T-cell (primary cell): Measurements from ENCODE around the gene MYG1. TPM values are rescaled to one million over a fixed set of nuclear protein-coding genes. Genes with fewer than 3 reads are reported as not detected.

Source experiments
- ATAC-seq, 4 experiments: fragments of 200-7000 bp in 3 of 4; fragments of 150-1000 bp in 1 of 4; cut with Tn5 transposase; replicated peaks in 1 of 4; 1 replicate in 3 of 4; 2 replicates in 1 of 4; pipeline ENCODE4 v1.10.0; 2021; ENCODE audit warnings: moderate library complexity in 3 of 4, mild to moderate bottlenecking in 2 of 4, moderate number of reproducible peaks in 1 of 4
- CTCF ChIA-PET, 2 donors: fragments of 300-600 bp; sonication (Branson Sonifier 250); formaldehyde crosslinking; loops; one replicate each; lab custom pipeline; 2022; ENCODE audit warnings: antibody characterized with exemption in 2 of 2; lab: Charles Lee
- POLR2A ChIA-PET, 2 donors: fragments of 300-600 bp; sonication (Branson Sonifier 250); formaldehyde crosslinking; loops; one replicate each; lab custom pipeline; 2022; ENCODE audit warnings: antibody characterized with exemption in 2 of 2; lab: Charles Lee
- DNase-seq, 35 experiments: peaks; one replicate each; pipeline versions ENCODE4 v3.0.0 to v3.0.0-alpha.2; 2013 to 2023
- H3K27ac ChIP-seq: one replicate; pipeline ENCODE4 v1.5.1; 2013; ENCODE audit warnings: low read length
- H3K27me3 ChIP-seq, 2 experiments: replicated peaks in 1 of 2; 1 replicate in 1 of 2; 2 replicates in 1 of 2; pipeline versions ENCODE4 v1.6.1 to v1.7.0; 2013; ENCODE audit warnings: low read length in 1 of 2, mixed read lengths in 1 of 2; ENCODE audit not compliant: control insufficient read depth in 2 of 2, insufficient read depth in 2 of 2; ENCODE audit errors: extremely low read depth in 1 of 2
- H3K36me3 ChIP-seq, 2 donors: 1 replicate in 1 of 2; 2 replicates in 1 of 2; pipeline versions ENCODE4 v1.6.1 to v1.7.0; 2013; ENCODE audit warnings: low read length in 1 of 2; ENCODE audit not compliant: control insufficient read depth in 2 of 2, insufficient read depth in 1 of 2; ENCODE audit errors: extremely low read depth in 1 of 2
- H3K4me1 ChIP-seq, 2 experiments: 1 replicate in 1 of 2; 2 replicates in 1 of 2; pipeline versions ENCODE4 v1.6.1 to v1.7.0; 2013; ENCODE audit warnings: low read length in 2 of 2, mixed read lengths in 1 of 2; ENCODE audit not compliant: insufficient read depth in 2 of 2, control insufficient read depth in 1 of 2; ENCODE audit errors: extremely low read depth in 1 of 2
- H3K4me3 ChIP-seq, 2 donors: 1 replicate in 1 of 2; 2 replicates in 1 of 2; pipeline versions ENCODE4 v1.5.1 to v1.7.0; 2013; ENCODE audit warnings: mild to moderate bottlenecking in 2 of 2, low read length in 1 of 2, moderate library complexity in 1 of 2; ENCODE audit not compliant: control insufficient read depth in 1 of 2; ENCODE audit errors: extremely low read depth in 1 of 2
- H3K9me3 ChIP-seq: 2 replicates; pipeline ENCODE4 v1.7.0; 2013
- H3K27ac Mint-ChIP-seq, 2 donors: one replicate each; pipeline ENCODE4 v1.8.0; 2020 to 2021; ENCODE audit warnings: mild to moderate bottlenecking in 2 of 2, mixed read lengths in 2 of 2
- H3K27me3 Mint-ChIP-seq, 2 donors: one replicate each; pipeline ENCODE4 v1.8.0; 2021 to 2022; ENCODE audit warnings: mixed read lengths in 2 of 2
- H3K36me3 Mint-ChIP-seq: one replicate; pipeline ENCODE4 v1.8.0; 2021; ENCODE audit warnings: mixed read lengths
- H3K4me1 Mint-ChIP-seq, 3 donors: one replicate each; pipeline ENCODE4 v1.8.0; 2020 to 2022; ENCODE audit warnings: mixed read lengths in 3 of 3, mild to moderate bottlenecking in 1 of 3
- H3K4me3 Mint-ChIP-seq, 3 donors: one replicate each; pipeline ENCODE4 v1.8.0; 2020 to 2022; ENCODE audit warnings: mild to moderate bottlenecking in 3 of 3, mixed read lengths in 3 of 3, moderate library complexity in 3 of 3
- H3K9me3 Mint-ChIP-seq, 3 donors: one replicate each; pipeline ENCODE4 v1.8.0; 2020 to 2022; ENCODE audit warnings: mixed read lengths in 3 of 3
- WGBS: methylation state at CpG from one replicate; pipeline ENCODE4 v1.1.5; 2013; ENCODE audit warnings: missing lambda C conversion rate; ENCODE audit not compliant: insufficient coverage; 5-methylcytosine and 5-hydroxymethylcytosine counted together
- total RNA-seq, 35 experiments: library from RNA in 6 of 35; stranded (reverse) in 6 of 35; fragments of 120-200 nt in 1 of 35; gene quantifications; one replicate each; pipeline versions ENCODE4 v1.2.1 to v1.2.4 and lab custom pipeline; 2013 to 2026

MYG1 gene, protein sequence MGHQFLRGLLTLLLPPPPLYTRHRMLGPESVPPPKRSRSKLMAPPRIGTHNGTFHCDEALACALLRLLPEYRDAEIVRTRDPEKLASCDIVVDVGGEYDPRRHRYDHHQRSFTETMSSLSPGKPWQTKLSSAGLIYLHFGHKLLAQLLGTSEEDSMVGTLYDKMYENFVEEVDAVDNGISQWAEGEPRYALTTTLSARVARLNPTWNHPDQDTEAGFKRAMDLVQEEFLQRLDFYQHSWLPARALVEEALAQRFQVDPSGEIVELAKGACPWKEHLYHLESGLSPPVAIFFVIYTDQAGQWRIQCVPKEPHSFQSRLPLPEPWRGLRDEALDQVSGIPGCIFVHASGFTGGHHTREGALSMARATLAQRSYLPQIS
- total RNA-seq = 10 to 100 TPM; 34.0 to 68.4 (median 63.9) TPM
- 40.1 TPM for total RNA-seq (2013)
- 0 to 0.41 (median 0.06) reads per million in 29 experiments for total RNA-seq (lab: John Stamatoyannopoulos, UW)

DNA sequence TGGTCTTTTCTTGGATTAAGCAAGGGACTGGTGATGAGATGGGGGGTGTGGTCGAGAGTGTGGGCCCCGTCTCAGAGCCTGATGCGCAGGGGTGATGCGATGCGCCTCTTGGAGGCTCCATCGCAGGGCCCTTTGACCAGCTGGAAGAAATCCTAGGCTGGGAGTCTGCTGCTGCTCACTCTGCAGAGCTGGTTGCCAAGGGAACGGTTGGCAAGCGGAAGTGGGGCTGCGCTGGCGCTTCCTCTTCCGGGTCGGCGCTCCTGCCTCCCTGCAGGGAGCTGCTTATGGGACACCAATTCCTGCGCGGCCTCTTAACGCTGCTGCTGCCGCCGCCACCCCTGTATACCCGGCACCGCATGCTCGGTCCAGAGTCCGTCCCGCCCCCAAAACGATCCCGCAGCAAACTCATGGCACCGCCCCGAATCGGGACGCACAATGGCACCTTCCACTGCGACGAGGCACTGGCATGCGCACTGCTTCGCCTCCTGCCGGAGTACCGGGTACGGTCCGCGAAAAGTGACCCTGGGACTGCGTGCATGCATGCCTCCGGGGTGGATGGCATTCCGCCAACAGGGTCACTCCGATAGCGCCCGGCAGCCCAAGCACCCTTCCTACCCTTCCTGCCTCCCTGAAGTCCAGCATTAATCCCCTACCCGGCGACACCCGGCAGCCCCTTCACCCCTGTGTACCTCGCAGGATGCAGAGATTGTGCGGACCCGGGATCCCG is at the start of gene MYG1:
Gene MYG1, plus strand, starts transcription at position 242 of the 727 bp plus-strand sequence. Its CDS starts 43 bp downstream, at position 285.
- H3K27ac Mint-ChIP-seq = peak within 1 kb of the TSS; percentile 86 to 94
- no peaks in the 10 kb centered on the region for H3K9me3 Mint-ChIP-seq
- no peaks in the 10 kb centered on the region for H3K27me3 Mint-ChIP-seq
- Histone ChIP-seq H3K4me1 (peaks cover 12 to 63% of the 10 kb centered on the region in 2 experiments), H3K9me3 (no peaks in the 10 kb centered on the region), H3K36me3 (peaks cover 8 to 38% of the 10 kb centered on the region in 2 donors), H3K27me3 (no peaks in the 10 kb centered on the region), H3K4me3 (peak within 1 kb of the TSS; percentile 56 to 71), H3K27ac (peak within 1 kb of the TSS; percentile 72)
- H3K4me3 Mint-ChIP-seq = peak within 1 kb of the TSS; percentile 91 to 99 (median 96)
- ATAC-seq (peak; percentile 70 to 78 (median 70)), DNase-seq (peak; percentile 63 to 91 (median 84))
- peaks cover 76 to 80% (median 78%) of the 10 kb centered on the region in 3 donors for H3K4me1 Mint-ChIP-seq
- CTCF ChIA-PET = interaction anchor here in 1 of 2 donors (0.6 to 3.0 kb wide), 7 partner anchors 22 to 119 kb away, joined by 3 to 20 read pairs (median 4); partner anchors contain the start of genes AAAS, ESPL1, SP1 and ZNF740
- peaks cover 48% of the 10 kb centered on the region for H3K36me3 Mint-ChIP-seq
- WGBS = 2% methylated on average over 45 of the region's 51 CpGs
- POLR2A ChIA-PET = interaction anchor here (0.5 to 1.3 kb wide), 2 partner anchors 22 to 33 kb away, joined by 5 to 6 read pairs; partner anchors contain the start of gene AAAS (in 1 of the 2)

DNA sequence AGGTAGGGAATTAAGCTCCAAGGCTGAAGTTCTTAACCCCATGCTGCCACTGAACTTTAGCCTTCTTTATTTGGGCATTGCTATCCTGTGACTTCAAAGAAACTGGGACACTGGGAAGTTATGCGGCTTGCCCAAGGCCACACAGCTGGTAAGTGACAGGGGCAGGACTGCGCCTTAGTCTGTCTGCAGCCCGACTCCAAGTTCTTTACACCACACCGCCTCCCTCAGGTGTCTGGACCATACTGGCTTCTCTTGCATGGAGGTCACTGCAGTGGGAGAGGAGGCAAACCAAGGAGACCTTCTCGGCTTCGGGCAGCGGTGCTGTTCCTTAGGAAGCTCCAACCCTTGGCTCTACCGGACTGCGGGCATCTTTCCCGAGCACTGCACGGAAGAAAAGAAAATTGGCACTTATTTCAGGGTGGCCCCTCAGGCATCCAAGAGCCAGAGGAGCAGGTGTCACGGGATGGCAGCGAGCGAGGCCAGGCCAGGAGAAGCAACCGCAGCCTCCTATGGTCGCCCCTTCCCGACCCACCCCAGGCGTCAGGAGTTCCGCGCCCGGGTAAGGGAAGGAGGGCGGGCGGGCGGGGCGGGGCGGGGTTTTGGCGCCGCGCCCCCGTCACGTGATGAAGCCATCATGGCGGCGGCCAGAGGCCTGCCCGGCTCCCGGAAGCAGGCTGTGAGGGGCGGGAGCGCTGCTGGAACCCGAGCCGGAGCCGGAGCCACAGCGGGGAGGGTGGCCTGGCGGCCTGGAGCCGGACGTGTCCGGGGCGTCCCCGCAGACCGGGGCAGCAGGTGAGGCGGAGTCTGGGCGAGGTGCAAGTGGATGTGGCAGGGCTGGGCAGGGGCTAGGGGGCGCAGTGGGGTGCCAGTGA is 47.8 kb upstream of the MYG1 start:
- Mint-ChIP-seq H3K27ac (peak overlapping the region; percentile 96 to 97), H3K4me1 (peaks cover 38 to 53% (median 46%) of the 10 kb centered on the region in 3 donors), H3K4me3 (peak overlapping the region; percentile 85 to 99 (median 96)), H3K9me3 (no peaks in the 10 kb centered on the region), H3K36me3 (peaks cover 5% of the 10 kb centered on the region), H3K27me3 (no peaks in the 10 kb centered on the region)
- CTCF ChIA-PET = interaction anchor here (0.9 to 3.0 kb wide), 18 partner anchors 15 to 91 kb away, joined by 3 to 22 read pairs (median 4); partner anchors contain the start of genes AAAS (in 1 of the 2) and ESPL1 (in 1 of the 2)
- Histone ChIP-seq H3K27ac (peak overlapping the region; percentile 62), H3K4me3 (peak overlapping the region; percentile 63 to 76), H3K9me3 (no peaks in the 10 kb centered on the region), H3K27me3 (no peaks in the 10 kb centered on the region), H3K4me1 (peaks cover 26 to 51% of the 10 kb centered on the region in 2 experiments), H3K36me3 (peaks cover 0 to 5% of the 10 kb centered on the region in 2 donors)
- DNase-seq (peak; percentile 32 to 82 (median 60)), ATAC-seq (peak; percentile 86 to 91 (median 88))
- POLR2A ChIA-PET = interaction anchor here in 1 of 2 donors (0.6 kb wide), 1 partner anchor 239 kb away, joined by 3 read pairs; no protein-coding TSS in a partner anchor
- under 1% methylated on average over 38 of the region's 51 CpGs for WGBS

DNA sequence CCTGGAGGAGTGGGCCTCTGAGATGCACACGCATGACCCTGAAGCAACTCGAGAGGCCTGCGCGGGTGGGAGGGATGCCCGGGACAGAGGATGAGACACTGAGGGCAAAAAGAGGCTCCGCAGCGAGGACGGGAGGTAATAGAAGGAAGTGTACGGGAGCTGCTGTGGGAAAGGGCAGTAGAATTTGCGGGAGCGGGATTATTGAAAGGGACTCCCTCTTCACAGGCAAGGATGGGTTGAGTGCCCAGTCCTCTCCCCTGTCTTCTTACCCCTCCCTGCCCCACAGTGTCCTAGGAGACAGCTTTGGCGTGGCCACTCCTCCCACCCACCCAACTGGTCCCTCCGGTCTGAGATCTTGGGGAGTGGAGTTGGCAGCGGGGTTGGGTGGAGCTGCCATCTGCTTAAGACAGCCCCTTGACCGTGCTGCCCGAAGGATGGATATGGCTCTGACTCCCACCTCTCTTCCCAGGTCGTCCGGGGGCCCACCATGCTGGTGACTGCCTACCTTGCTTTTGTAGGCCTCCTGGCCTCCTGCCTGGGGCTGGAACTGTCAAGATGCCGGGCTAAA is 47.1 kb upstream of the MYG1 start:
- H3K4me3 ChIP-seq = peak overlapping the region; percentile 63 to 75
- DNase-seq (peak in 2 of 35 experiments; percentile 15 to 25), ATAC-seq (no peak)
- H3K4me1 ChIP-seq = peaks cover 26 to 51% of the 10 kb centered on the region in 2 experiments
- WGBS = 27% methylated on average over 7 of the region's 19 CpGs
- no peaks in the 10 kb centered on the region for H3K9me3 Mint-ChIP-seq
- ChIA-PET CTCF (interaction anchor here (0.5 to 3.0 kb wide), 5 partner anchors 16 to 174 kb away, joined by 3 to 22 read pairs (median 4); partner anchors contain the start of genes AAAS (in 1 of the 2) and ESPL1 (in 1 of the 2)), POLR2A (interaction anchor here in 1 of 2 donors (0.6 kb wide), 1 partner anchor 32 kb away, joined by 5 read pairs; no protein-coding TSS in a partner anchor)
- H3K9me3 ChIP-seq = no peaks in the 10 kb centered on the region
- H3K27me3 Mint-ChIP-seq = no peaks in the 10 kb centered on the region
- no peaks in the 10 kb centered on the region for H3K27me3 ChIP-seq
- H3K4me1 Mint-ChIP-seq = peaks cover 38 to 53% (median 46%) of the 10 kb centered on the region in 3 donors
- H3K27ac ChIP-seq = peak overlapping the region; percentile 35
- peak overlapping the region; percentile 92 to 93 for H3K27ac Mint-ChIP-seq
- peak overlapping the region; percentile 85 to 99 (median 96) for H3K4me3 Mint-ChIP-seq
- peaks cover 0 to 5% of the 10 kb centered on the region in 2 donors for H3K36me3 ChIP-seq
- peaks cover 5% of the 10 kb centered on the region for H3K36me3 Mint-ChIP-seq

DNA sequence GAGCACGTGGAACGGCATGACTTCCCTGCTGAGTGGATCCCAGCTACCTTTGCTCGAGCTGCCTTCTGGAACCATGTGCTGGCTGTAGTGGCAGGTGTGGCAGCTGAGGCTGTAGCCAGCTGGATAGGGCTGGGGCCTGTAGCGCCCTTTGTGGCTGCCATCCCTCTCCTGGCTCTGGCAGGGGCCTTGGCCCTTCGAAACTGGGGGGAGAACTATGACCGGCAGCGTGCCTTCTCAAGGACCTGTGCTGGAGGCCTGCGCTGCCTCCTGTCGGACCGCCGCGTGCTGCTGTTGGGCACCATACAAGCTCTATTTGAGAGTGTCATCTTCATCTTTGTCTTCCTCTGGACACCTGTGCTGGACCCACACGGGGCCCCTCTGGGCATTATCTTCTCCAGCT is 46.2 kb upstream of the MYG1 start:
- Mint-ChIP-seq H3K27me3 (no peaks in the 10 kb centered on the region), H3K27ac (peak overlapping the region; percentile 92 to 93), H3K4me3 (peak overlapping the region; percentile 85 to 99 (median 96)), H3K4me1 (peaks cover 38 to 56% (median 46%) of the 10 kb centered on the region in 3 donors), H3K36me3 (peaks cover 5% of the 10 kb centered on the region), H3K9me3 (no peaks in the 10 kb centered on the region)
- ChIA-PET POLR2A (no interaction called here), CTCF (interaction anchor here in 1 of 2 donors (0.6 to 3.0 kb wide), 5 partner anchors 9 to 39 kb away, joined by 3 to 22 read pairs (median 6); partner anchors contain the start of gene ESPL1)
- Histone ChIP-seq H3K4me3 (peak overlapping the region in 1 of 2 donors; percentile 63), H3K9me3 (no peaks in the 10 kb centered on the region), H3K27ac (no peak overlapping the region), H3K27me3 (no peaks in the 10 kb centered on the region), H3K36me3 (peaks cover 0 to 5% of the 10 kb centered on the region in 2 donors), H3K4me1 (peaks cover 26 to 51% of the 10 kb centered on the region in 2 experiments)
- DNase-seq (no peak), ATAC-seq (no peak)
- 97% methylated on average over 12 of the region's 13 CpGs for WGBS

DNA sequence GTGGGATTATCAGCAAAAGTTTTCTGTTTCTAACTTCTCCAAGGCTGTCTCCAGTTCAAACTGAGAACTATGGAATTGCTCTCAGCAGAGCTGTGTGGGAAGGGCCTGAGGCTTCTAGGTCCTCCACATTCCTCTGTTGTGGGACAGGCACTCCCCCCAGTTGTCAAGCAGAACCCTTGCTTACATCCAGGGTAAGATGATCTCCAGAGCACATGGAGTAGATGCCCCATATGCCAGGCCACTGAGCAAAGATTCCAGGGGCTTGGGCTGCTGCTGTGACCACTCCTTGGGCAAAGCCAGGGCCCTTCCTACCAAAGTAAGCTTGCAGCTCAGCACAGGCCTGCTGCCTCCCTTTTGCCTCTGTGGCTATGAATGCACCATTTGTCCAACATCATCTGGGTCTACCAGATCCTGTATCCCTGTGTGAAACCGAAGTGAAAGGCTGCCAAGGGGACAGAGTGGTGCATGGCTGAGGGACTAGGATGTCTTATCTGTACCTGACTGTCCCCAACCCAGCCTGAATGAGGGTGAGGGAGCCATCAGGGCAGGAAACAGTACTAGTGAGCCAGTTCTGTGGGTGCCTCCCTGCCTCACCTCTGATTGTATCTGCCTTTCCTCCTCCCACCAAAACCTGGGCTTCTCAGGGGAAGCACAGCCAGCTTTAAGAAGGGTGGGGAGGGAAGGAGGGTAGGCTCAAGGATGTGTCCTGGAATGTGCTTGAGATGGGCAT is 44.5 kb upstream of the MYG1 start:
- H3K27me3 ChIP-seq = no peaks in the 10 kb centered on the region
- H3K36me3 Mint-ChIP-seq = peaks cover 5% of the 10 kb centered on the region
- H3K27ac ChIP-seq = no peak overlapping the region
- peaks cover 0 to 5% of the 10 kb centered on the region in 2 donors for H3K36me3 ChIP-seq
- 80% methylated on average over 1 of the region's 1 CpG for WGBS
- no peak for DNase-seq
- CTCF ChIA-PET = interaction anchor here (0.5 to 2.6 kb wide), 4 partner anchors 13 to 35 kb away, joined by 3 to 15 read pairs (median 5); partner anchors contain the start of gene ESPL1 (in 1 of the 2)
- H3K9me3 Mint-ChIP-seq = no peaks in the 10 kb centered on the region
- POLR2A ChIA-PET = no interaction called here
- H3K27me3 Mint-ChIP-seq = no peaks in the 10 kb centered on the region
- H3K4me1 ChIP-seq = peaks cover 26 to 51% of the 10 kb centered on the region in 2 experiments
- peak overlapping the region in 1 of 3 donors; percentile 31 for H3K4me3 Mint-ChIP-seq
- peaks cover 38 to 65% (median 46%) of the 10 kb centered on the region in 3 donors for H3K4me1 Mint-ChIP-seq
- H3K9me3 ChIP-seq = no peaks in the 10 kb centered on the region
- no peak overlapping the region for H3K4me3 ChIP-seq
- no peak for ATAC-seq
- peak overlapping the region; percentile 73 to 81 for H3K27ac Mint-ChIP-seq
